Measurements from ENCODE around the gene CACNA1H. TPM values are rescaled to one million over a fixed set of nuclear protein-coding genes. Genes with fewer than 3 reads are reported as not detected.

The CACNA1H gene
- polyA plus RNA-seq, 4 donors: 17.1 to 31.1 (median 18.5) TPM

- no peak for DNase-seq (ENCODE audit: low read depth in 4 of 4, low spot score in 3 of 4)
Observed at GRCh38 chr16:1206326-1206725, 53.4 kb downstream of the CACNA1H start.

GRCh38 chr16:1206786-1207185, 53.9 kb downstream of the CACNA1H start:
- DNase-seq (ENCODE audit: low read depth in 4 of 4, low spot score in 3 of 4): no peak

- DNase-seq (ENCODE audit: low read depth in 4 of 4, low spot score in 3 of 4): no peak
Observed at GRCh38 chr16:1208239-1208830, 55.4 kb downstream of the CACNA1H start.

DNA sequence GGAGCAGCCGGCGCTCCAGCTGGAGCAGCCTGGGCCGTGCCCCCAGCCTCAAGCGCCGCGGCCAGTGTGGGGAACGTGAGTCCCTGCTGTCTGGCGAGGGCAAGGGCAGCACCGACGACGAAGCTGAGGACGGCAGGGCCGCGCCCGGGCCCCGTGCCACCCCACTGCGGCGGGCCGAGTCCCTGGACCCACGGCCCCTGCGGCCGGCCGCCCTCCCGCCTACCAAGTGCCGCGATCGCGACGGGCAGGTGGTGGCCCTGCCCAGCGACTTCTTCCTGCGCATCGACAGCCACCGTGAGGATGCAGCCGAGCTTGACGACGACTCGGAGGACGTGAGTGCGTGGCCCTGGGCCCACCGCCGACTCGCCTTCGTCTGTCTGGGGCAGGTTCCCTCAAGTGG, 56.2 kb downstream of the CACNA1H start:
- no peak for DNase-seq (ENCODE audit: low read depth in 4 of 4, low spot score in 3 of 4)

DNA sequence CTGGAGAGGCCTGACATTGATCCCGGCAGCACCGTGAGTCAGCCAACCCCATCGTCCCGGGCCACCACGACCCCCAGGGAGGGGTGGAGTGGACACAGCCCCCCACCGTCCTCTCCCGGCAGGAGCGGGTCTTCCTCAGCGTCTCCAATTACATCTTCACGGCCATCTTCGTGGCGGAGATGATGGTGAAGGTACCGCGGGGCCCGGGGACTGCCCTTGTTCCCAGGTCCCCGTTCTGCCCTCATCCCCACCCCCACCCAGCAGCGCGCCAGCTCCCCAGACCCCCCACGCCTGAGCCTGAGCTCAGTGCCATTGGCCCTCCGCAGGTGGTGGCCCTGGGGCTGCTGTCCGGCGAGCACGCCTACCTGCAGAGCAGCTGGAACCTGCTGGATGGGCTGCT, 57.6 kb downstream of the CACNA1H start:
- DNase-seq (ENCODE audit: low read depth in 4 of 4, low spot score in 3 of 4): no peak

DNA sequence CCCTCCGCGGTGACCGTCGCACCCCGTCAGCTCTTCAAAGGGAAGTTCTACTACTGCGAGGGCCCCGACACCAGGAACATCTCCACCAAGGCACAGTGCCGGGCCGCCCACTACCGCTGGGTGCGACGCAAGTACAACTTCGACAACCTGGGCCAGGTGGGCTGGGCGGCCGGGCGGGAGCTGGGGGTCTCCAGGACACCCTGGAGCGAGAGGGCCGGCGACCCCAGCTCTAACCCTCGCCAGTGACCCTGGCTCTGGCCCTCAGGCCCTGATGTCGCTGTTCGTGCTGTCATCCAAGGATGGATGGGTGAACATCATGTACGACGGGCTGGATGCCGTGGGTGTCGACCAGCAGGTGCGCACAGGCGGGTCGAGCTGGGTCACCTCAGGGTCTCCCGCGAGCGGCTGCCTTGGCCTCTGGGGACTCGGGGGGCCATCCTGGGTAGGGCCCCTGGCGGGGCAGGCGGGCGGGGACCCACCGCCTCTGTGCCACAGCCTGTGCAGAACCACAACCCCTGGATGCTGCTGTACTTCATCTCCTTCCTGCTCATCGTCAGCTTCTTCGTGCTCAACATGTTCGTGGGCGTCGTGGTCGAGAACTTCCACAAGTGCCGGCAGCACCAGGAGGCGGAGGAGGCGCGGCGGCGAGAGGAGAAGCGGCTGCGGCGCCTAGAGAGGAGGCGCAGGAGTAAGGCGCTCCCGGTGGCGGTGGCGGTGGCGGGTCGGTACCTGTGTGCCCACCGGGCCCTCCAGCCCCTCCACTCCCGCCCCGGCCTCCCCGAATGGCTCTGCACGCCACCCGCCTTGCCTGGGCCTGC, 58.8 kb downstream of the CACNA1H start:
- DNase-seq (ENCODE audit: low read depth in 4 of 4, low spot score in 3 of 4): no peak

GRCh38 chr16:1212616-1213194, 59.8 kb downstream of the CACNA1H start:
- no peak for DNase-seq (ENCODE audit: low read depth in 4 of 4, low spot score in 3 of 4)

GRCh38 chr16:1213231-1213630, 60.3 kb downstream of the CACNA1H start:
- DNase-seq (ENCODE audit: low read depth in 4 of 4, low spot score in 3 of 4): no peak

GRCh38 chr16:1213796-1214372, 61.0 kb downstream of the CACNA1H start:
- no peak for DNase-seq (ENCODE audit: low read depth in 4 of 4, low spot score in 3 of 4)

- no peak for DNase-seq (ENCODE audit: low read depth in 4 of 4, low spot score in 3 of 4)
Observed at GRCh38 chr16:1214719-1215118, 61.8 kb downstream of the CACNA1H start.

GRCh38 chr16:1215574-1216295, 62.8 kb downstream of the CACNA1H start:
- no peak for DNase-seq (ENCODE audit: low read depth in 4 of 4, low spot score in 3 of 4)

- no peak for DNase-seq (ENCODE audit: low read depth in 4 of 4, low spot score in 3 of 4)
Observed at GRCh38 chr16:1216296-1216619, 63.4 kb downstream of the CACNA1H start.

- DNase-seq (ENCODE audit: low read depth in 4 of 4, low spot score in 3 of 4): no peak
Observed at GRCh38 chr16:1216681-1217400, 63.9 kb downstream of the CACNA1H start.

- no peak for DNase-seq (ENCODE audit: low read depth in 4 of 4, low spot score in 3 of 4)
Observed at GRCh38 chr16:1217526-1217925, 64.6 kb downstream of the CACNA1H start.

GRCh38 chr16:1218061-1218929, 65.4 kb downstream of the CACNA1H start:
- DNase-seq (ENCODE audit: low read depth in 4 of 4, low spot score in 3 of 4): no peak

GRCh38 chr16:1218930-1219611, 66.2 kb downstream of the CACNA1H start:
- DNase-seq (ENCODE audit: low read depth in 4 of 4, low spot score in 3 of 4): no peak

GRCh38 chr16:1220098-1220728, 67.3 kb downstream of the CACNA1H start:
- no peak for DNase-seq (ENCODE audit: low read depth in 4 of 4, low spot score in 3 of 4)

- DNase-seq (ENCODE audit: low read depth in 4 of 4, low spot score in 3 of 4): no peak
Observed at GRCh38 chr16:1220841-1221627, 68.1 kb downstream of the CACNA1H start.
